Measurements from ENCODE around the gene DIS3L2. TPM values are rescaled to one million over a fixed set of nuclear protein-coding genes. Genes with fewer than 3 reads are reported as not detected.
A peak's percentile ranks its signal among the peaks of the same experiment; 100 is the strongest.

DIS3L2 gene
- total RNA-seq, 2 donors from 2014 or later: 39.5 to 42.4 TPM

DNA sequence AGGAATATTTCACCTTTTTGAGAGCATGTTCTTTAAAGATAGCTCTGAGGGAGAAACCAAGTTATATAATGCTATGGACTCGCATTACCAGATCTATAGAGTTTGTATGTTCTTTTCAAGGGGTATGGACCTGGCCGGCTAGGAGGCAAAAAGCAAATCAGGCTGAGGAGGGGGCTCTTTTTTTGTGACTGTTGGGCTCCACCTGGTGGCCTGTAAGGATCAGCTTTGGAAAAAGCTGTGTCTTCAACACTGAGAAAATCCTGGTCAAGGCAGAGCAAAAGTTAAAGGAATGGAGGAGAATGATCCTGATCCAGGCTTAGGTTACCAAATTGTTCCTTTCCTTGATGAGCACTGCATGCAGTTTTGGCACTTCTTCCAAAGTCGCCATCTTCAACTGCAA is 180.5 kb downstream of the DIS3L2 start:
- DNase-seq: peak; percentile 75
- WGBS, 2 experiments (ENCODE audit: insufficient coverage in 1 of 2, insufficient read length in 1 of 2): 45 to 60% methylated on average over 1 to 3 of the region's 3 CpGs
- Mint-ChIP-seq H3K4me1 (peaks cover 5% of the 10 kb centered on the region), H3K9me3 (no peaks in the 10 kb centered on the region), H3K4me3 (no peak overlapping the region), H3K27ac (no peak overlapping the region), H3K36me3 (ENCODE audit: low read depth) (peaks cover 4% of the 10 kb centered on the region), H3K27me3 (ENCODE audit: insufficient read depth) (no peaks in the 10 kb centered on the region)
- Histone ChIP-seq H3K9me3 (ENCODE audit: control insufficient read depth, low read length) (no peaks in the 10 kb centered on the region), H3K4me1 (ENCODE audit: control insufficient read depth, insufficient read depth, low read length) (no peaks in the 10 kb centered on the region), H3K27me3 (ENCODE audit: control insufficient read depth, insufficient read depth, low read length, poor library complexity, severe bottlenecking) (no peaks in the 10 kb centered on the region), H3K36me3 (ENCODE audit: control insufficient read depth, insufficient read depth, low read length) (no peaks in the 10 kb centered on the region), H3K4me3 (ENCODE audit: low read length) (no peak overlapping the region), H3K9ac (ENCODE audit: extremely low read depth, low read length, poor library complexity, severe bottlenecking) (no peak overlapping the region), H3K27ac (ENCODE audit: low read depth, low read length) (no peak overlapping the region)
- TF ChIP-seq, protein P1, sequence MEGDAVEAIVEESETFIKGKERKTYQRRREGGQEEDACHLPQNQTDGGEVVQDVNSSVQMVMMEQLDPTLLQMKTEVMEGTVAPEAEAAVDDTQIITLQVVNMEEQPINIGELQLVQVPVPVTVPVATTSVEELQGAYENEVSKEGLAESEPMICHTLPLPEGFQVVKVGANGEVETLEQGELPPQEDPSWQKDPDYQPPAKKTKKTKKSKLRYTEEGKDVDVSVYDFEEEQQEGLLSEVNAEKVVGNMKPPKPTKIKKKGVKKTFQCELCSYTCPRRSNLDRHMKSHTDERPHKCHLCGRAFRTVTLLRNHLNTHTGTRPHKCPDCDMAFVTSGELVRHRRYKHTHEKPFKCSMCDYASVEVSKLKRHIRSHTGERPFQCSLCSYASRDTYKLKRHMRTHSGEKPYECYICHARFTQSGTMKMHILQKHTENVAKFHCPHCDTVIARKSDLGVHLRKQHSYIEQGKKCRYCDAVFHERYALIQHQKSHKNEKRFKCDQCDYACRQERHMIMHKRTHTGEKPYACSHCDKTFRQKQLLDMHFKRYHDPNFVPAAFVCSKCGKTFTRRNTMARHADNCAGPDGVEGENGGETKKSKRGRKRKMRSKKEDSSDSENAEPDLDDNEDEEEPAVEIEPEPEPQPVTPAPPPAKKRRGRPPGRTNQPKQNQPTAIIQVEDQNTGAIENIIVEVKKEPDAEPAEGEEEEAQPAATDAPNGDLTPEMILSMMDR (conservative IDR thresholded peaks at IDR 0.05): peak; percentile 92

DNA sequence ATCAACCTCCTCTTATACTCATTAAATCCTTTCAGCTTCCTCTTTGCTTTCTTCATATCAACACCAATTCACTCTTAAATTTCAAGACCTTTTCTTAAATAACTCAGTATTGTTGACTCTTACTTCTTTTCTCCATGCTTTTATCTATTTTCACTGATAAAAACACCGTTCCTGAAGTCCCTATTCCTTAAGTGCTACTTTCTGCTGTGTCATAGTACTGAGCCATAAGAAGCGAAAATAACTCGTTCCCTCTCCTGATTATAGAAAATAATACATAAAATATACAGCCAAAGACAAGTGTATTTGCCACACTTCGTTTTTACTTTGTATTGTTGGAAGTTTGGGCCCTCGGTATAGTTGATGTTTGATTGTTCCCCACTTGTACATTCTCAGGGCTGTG is 181.0 kb downstream of the DIS3L2 start:
- no peak overlapping the region for H3K9ac ChIP-seq (ENCODE audit: extremely low read depth, low read length, poor library complexity, severe bottlenecking)
- Mint-ChIP-seq H3K4me1 (peaks cover 5% of the 10 kb centered on the region), H3K9me3 (no peaks in the 10 kb centered on the region), H3K4me3 (no peak overlapping the region), H3K36me3 (ENCODE audit: low read depth) (peaks cover 8% of the 10 kb centered on the region), H3K27me3 (ENCODE audit: insufficient read depth) (no peaks in the 10 kb centered on the region), H3K27ac (no peak overlapping the region)
- H3K9me3 ChIP-seq (ENCODE audit: control insufficient read depth, low read length): no peaks in the 10 kb centered on the region
- no peak overlapping the region for H3K4me3 ChIP-seq (ENCODE audit: low read length)
- TF ChIP-seq, protein P1 (conservative IDR thresholded peaks at IDR 0.05): no peak
- H3K4me1 ChIP-seq (ENCODE audit: control insufficient read depth, insufficient read depth, low read length): no peaks in the 10 kb centered on the region
- WGBS, 2 experiments (ENCODE audit: insufficient coverage in 1 of 2, insufficient read length in 1 of 2): 88 to 91% methylated on average over 2 to 5 of the region's 5 CpGs
- H3K27ac ChIP-seq (ENCODE audit: low read depth, low read length): no peak overlapping the region
- no peaks in the 10 kb centered on the region for H3K36me3 ChIP-seq (ENCODE audit: control insufficient read depth, insufficient read depth, low read length)
- no peak for DNase-seq
- H3K27me3 ChIP-seq (ENCODE audit: control insufficient read depth, insufficient read depth, low read length, poor library complexity, severe bottlenecking): no peaks in the 10 kb centered on the region

DNA sequence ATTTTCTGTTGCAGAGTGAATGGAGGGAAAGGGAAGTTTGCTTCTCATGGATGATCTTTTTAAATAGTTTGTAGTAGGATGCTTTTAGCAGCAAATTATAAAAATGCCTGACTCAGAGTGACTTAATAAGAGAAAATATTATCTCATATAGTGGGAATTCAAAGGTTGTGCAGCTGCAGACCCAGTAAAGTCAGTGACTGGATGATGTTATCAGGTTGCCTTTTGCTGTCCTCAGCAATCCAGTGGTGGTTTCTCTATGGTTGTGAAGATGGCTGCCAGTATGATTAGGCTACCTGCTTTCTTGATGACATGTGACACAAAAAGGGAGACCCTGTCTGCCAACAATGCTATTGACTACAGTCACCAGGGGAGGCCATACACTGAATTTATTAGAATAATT is 184.8 kb downstream of the DIS3L2 start:
- no peaks in the 10 kb centered on the region for H3K27me3 ChIP-seq (ENCODE audit: control insufficient read depth, insufficient read depth, low read length, poor library complexity, severe bottlenecking)
- DNase-seq: no peak
- no peak overlapping the region for H3K27ac ChIP-seq (ENCODE audit: low read depth, low read length)
- no peaks in the 10 kb centered on the region for H3K36me3 ChIP-seq (ENCODE audit: control insufficient read depth, insufficient read depth, low read length)
- H3K27ac Mint-ChIP-seq: no peak overlapping the region
- H3K9me3 Mint-ChIP-seq: no peaks in the 10 kb centered on the region
- no peaks in the 10 kb centered on the region for H3K4me1 Mint-ChIP-seq
- H3K36me3 Mint-ChIP-seq (ENCODE audit: low read depth): peaks cover 8% of the 10 kb centered on the region
- TF ChIP-seq, protein P1 (conservative IDR thresholded peaks at IDR 0.05): no peak
- no peaks in the 10 kb centered on the region for H3K9me3 ChIP-seq (ENCODE audit: control insufficient read depth, low read length)
- H3K4me3 Mint-ChIP-seq: no peak overlapping the region
- no peaks in the 10 kb centered on the region for H3K27me3 Mint-ChIP-seq (ENCODE audit: insufficient read depth)
- no peak overlapping the region for H3K9ac ChIP-seq (ENCODE audit: extremely low read depth, low read length, poor library complexity, severe bottlenecking)
- no peak overlapping the region for H3K4me3 ChIP-seq (ENCODE audit: low read length)
- no peaks in the 10 kb centered on the region for H3K4me1 ChIP-seq (ENCODE audit: control insufficient read depth, insufficient read depth, low read length)

Data from endodermal cell (in vitro differentiated cells).